GM12873 (cell line): ENCODE results near the gene C3orf20.

Experiments used
- TF ChIP-seq, protein P1 (sequence below): IDR thresholded peaks from 2 replicates; pipeline ENCODE4 v1.5.1; 2012; ENCODE audit warnings: low read depth, mild to moderate bottlenecking, moderate library complexity, low read length, control low read depth; ENCODE audit not compliant: insufficient read depth; ENCODE audit errors: missing control alignments

Gene C3orf20

DNA sequence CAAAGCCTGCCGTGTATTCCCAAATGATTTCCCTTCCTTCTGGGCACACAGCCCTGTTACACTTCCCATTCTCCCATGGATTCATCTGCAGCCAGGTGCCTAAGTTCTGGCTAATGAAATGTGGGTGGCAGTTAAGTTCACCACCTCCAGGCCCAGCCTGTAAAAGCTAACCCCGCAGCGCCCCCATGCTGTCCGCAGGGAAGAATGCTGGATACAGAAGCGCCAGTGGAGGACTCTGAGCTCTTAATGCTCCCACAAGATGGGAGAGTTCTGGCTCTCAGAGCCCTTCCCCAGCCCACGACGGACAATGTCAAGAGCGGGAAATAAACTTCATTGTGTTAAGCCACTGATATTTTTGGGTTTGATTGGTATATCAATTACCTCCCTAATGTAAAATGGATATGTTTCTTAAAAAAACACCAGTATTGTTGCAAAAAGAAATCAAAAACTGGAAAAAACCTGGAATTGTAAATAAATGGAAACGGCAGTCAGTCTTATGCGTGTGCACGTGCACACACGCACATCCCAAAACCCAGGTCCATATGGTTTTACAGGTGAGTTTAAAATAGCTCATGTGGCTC, 106.1 kb downstream of the C3orf20 start:
- TF ChIP-seq, protein P1, sequence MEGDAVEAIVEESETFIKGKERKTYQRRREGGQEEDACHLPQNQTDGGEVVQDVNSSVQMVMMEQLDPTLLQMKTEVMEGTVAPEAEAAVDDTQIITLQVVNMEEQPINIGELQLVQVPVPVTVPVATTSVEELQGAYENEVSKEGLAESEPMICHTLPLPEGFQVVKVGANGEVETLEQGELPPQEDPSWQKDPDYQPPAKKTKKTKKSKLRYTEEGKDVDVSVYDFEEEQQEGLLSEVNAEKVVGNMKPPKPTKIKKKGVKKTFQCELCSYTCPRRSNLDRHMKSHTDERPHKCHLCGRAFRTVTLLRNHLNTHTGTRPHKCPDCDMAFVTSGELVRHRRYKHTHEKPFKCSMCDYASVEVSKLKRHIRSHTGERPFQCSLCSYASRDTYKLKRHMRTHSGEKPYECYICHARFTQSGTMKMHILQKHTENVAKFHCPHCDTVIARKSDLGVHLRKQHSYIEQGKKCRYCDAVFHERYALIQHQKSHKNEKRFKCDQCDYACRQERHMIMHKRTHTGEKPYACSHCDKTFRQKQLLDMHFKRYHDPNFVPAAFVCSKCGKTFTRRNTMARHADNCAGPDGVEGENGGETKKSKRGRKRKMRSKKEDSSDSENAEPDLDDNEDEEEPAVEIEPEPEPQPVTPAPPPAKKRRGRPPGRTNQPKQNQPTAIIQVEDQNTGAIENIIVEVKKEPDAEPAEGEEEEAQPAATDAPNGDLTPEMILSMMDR: peak; percentile 91

GRCh38 chr3:14783480-14784086, 108.6 kb downstream of the C3orf20 start:
- TF ChIP-seq, protein P1: no peak

GRCh38 chr3:14784087-14784681, 109.2 kb downstream of the C3orf20 start:
- TF ChIP-seq, protein P1: no peak

DNA sequence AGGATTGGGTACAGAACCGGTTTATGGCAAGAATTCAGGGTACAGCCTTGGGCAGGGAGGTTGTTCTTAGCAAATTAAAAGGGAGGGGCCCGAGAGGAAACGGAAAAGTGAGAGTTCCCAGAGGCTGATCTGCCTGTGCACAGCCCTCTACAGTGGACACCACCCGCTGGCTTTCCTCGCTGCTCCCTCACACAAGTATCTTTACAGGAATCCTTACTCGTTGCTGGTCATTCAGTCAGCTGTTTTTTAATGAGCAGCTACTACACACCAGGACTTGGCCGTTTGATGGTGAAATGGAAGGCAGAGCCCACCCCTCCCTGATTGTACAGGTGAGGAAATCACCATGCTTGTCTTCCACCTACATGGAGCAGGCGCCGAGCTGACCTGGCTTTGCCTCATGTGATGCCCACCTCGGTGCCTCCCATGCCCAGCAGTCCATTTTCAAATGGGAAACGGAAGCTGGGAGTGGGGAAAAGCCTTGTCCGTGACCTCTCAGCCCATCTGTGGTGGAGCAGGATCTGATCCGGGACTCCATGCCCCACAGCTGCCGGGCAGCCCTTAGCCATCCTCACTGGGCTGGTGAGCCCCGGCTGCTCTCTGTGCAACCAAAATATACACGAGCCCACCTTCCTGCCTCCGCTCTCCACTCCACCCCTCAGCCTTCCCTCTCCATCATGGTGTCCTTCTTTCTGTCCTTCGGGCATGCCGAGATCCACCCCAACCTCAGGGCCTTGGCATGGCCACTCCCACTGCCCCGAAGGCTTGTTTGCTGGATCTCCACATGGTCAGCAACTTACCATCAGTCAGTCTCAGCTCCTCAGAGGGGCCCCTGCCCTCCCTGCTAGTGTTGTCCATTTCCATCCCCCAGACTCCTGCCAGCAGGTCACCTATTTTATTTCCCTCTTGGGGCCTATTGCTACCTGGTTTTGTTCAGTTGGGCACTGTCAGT, 110.5 kb downstream of the C3orf20 start:
- TF ChIP-seq, protein P1: no peak

GRCh38 chr3:14786369-14786768, 111.4 kb downstream of the C3orf20 start:
- TF ChIP-seq, protein P1: no peak

- TF ChIP-seq, protein P1: no peak
These were observed 112.7 kb downstream of the C3orf20 start for GRCh38 chr3:14787630-14788029.

DNA sequence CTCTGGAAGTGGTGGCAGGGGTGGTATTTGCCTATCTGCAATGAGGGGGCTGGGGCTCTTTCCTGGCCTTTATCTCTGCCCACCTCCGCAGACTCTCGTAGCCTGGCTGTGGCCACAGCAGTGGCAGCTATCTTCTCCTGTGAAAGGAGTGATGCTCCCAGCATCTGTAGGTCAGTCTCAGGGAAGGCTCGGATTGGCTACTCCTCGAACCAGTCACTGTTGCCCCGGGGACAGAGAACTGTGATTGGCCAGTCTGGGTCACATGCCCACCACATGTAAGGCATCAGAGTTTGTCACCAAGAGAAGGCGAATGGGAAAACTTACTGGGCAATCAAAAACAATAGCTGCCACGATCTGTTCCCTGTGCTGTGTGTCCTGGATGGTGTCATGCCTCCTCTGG, 113.7 kb downstream of the C3orf20 start:
- TF ChIP-seq, protein P1: no peak
